ENCODE measurements around the gene PHF11. TPM values are rescaled to one million over a fixed set of nuclear protein-coding genes. Genes with fewer than 3 reads are reported as not detected.
A peak's percentile ranks its signal among the peaks of the same experiment; 100 is the strongest.

PHF11 gene
- total and polyA plus RNA-seq, 5 donors from 2014 or later, result 101 to 134 (median 119) TPM

DNA sequence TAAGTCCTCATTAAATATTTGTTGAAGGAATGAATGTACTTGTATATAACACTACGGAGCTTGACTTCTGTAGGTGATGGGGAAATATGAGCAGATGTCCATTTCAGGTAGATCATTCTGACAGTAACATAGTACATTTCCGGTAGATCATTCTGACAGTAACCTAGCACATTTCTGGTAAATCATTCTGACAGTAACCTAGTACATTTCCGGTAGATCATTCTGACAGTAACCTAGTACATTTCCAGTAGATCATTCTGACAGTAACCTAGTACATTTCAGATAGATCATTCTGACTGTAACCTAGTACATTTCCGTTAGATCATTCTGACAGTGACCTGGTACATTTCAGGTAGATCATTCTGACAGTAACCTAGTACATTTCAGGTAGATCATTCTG lies 2.5 kb downstream of the PHF11 start:
- peaks cover 18% of the 10 kb centered on the region for H3K36me3 Mint-ChIP-seq
- peak overlapping the region; percentile 13 to 99 (median 92) for H3K4me3 Mint-ChIP-seq
- peaks cover 27 to 66% (median 55%) of the 10 kb centered on the region in 4 donors for H3K4me1 Mint-ChIP-seq
- no peak for ATAC-seq (ENCODE audit: low read depth in 2 of 2)
- no peaks in the 10 kb centered on the region for H3K9me3 Mint-ChIP-seq
- Histone ChIP-seq H3K4me3 (ENCODE audit: low read depth, low read length) (peak overlapping the region; percentile 73), H3K36me3 (ENCODE audit: control insufficient read depth, insufficient read depth, low read length) (peaks cover 7% of the 10 kb centered on the region), H3K4me1 (ENCODE audit: control insufficient read depth, insufficient read depth, low read length, poor library complexity, severe bottlenecking) (peaks cover 47% of the 10 kb centered on the region), H3K27ac (ENCODE audit: insufficient read depth, low read length, poor library complexity, severe bottlenecking) (peak overlapping the region; percentile 91), H3K9me3 (ENCODE audit: control insufficient read depth in 2 of 2, low read length in 2 of 2) (no peaks in the 10 kb centered on the region), H3K27me3 (ENCODE audit: control insufficient read depth, insufficient read depth, low read length) (no peaks in the 10 kb centered on the region)
- peak in 2 of 3 donors; percentile 25 to 54 for DNase-seq
- no peaks in the 10 kb centered on the region for H3K27me3 Mint-ChIP-seq
- H3K27ac Mint-ChIP-seq, result peak overlapping the region; percentile 90 to 99 (median 98)

DNA sequence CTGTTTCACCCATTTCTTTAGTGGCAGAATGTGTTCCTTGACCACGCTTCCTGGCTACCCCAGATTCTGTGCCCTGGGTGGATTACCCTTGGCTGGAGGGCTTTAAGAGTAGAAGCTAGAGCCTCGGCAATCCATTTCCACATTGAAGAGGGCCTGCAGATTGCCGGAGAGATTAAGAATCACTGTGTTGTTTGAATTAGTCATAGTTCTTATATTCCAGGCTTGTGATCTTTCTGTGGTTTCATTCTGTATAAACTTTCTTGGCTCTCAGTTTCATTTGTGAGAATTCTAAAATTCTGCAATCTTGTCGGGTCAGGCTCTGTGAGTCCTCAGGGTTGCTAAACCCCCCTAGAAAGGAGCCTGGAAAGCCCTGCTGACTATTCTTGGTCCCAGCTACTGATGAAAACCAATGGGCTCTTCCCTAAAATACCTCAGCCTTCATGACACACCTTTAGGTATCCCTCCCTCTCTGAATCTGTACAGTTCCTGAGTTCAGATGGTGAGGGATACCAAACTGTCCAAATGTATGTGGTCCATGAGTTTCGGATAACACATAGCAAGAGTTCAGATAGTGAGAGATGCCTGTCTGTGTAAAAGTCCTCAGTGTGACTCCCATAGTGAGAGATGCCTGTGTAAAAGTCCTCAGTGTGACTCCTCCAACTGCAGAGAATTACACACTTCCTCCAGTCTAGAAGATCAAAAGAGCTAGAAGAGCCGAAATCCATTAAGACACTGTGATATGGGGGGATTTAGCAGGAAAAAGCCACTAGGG lies 4.3 kb downstream of the PHF11 start:
- H3K27ac ChIP-seq (ENCODE audit: insufficient read depth, low read length, poor library complexity, severe bottlenecking), result peak overlapping the region; percentile 44

DNA sequence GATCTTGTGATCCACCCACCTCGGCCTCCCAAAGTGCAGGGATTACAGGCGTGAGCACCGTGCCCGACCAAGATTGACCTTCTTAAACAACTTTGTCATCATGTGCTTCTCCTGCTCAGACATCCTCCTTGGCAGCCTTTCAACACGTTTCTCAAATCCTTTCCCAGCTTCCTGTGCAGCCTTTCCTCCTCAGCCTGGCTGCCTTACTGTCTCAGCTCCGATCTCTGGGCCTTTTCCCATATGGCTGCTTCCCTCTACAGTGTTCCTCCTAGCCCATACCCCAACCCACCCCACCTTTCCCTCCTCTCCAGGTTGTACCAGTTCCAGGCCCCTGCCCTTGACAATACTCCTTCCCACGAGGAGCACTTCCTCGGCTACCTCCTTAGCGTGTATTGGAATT lies 7.2 kb downstream of the PHF11 start:
- Histone ChIP-seq H3K36me3 (ENCODE audit: control insufficient read depth, insufficient read depth, low read length) (peaks cover 31% of the 10 kb centered on the region), H3K27me3 (ENCODE audit: control insufficient read depth, insufficient read depth, low read length) (no peaks in the 10 kb centered on the region), H3K27ac (ENCODE audit: insufficient read depth, low read length, poor library complexity, severe bottlenecking) (no peak overlapping the region), H3K9me3 (ENCODE audit: control insufficient read depth in 2 of 2, low read length in 2 of 2) (no peaks in the 10 kb centered on the region), H3K4me3 (ENCODE audit: low read depth, low read length) (no peak overlapping the region), H3K4me1 (ENCODE audit: control insufficient read depth, insufficient read depth, low read length, poor library complexity, severe bottlenecking) (peaks cover 16% of the 10 kb centered on the region)
- H3K9me3 Mint-ChIP-seq, result peaks cover 0 to 1% (median 0%) of the 10 kb centered on the region in 7 donors
- peaks cover 24 to 60% (median 49%) of the 10 kb centered on the region in 4 donors for H3K4me1 Mint-ChIP-seq
- no peak for DNase-seq
- ATAC-seq (ENCODE audit: low read depth in 2 of 2), result no peak
- H3K27me3 Mint-ChIP-seq, result no peaks in the 10 kb centered on the region
- H3K27ac Mint-ChIP-seq, result no peak overlapping the region
- H3K36me3 Mint-ChIP-seq, result peaks cover 20% of the 10 kb centered on the region
- no peak overlapping the region for H3K4me3 Mint-ChIP-seq

More for the DNA sequence above, 4.3 kb downstream of the PHF11 start:
- H3K27me3 ChIP-seq (ENCODE audit: control insufficient read depth, insufficient read depth, low read length), result no peaks in the 10 kb centered on the region
- H3K4me1 Mint-ChIP-seq, result peaks cover 15 to 67% (median 53%) of the 10 kb centered on the region in 4 donors
- H3K36me3 ChIP-seq (ENCODE audit: control insufficient read depth, insufficient read depth, low read length), result peaks cover 15% of the 10 kb centered on the region
- H3K27ac Mint-ChIP-seq, result peak overlapping the region; percentile 75 to 90 (median 81)
- H3K36me3 Mint-ChIP-seq, result peaks cover 23% of the 10 kb centered on the region
- H3K4me3 ChIP-seq (ENCODE audit: low read depth, low read length), result peak overlapping the region; percentile 73
- H3K9me3 Mint-ChIP-seq, result no peaks in the 10 kb centered on the region
- no peaks in the 10 kb centered on the region for H3K27me3 Mint-ChIP-seq
- DNase-seq (peak in 1 of 3 donors; percentile 17), ATAC-seq (ENCODE audit: low read depth in 2 of 2) (no peak)
- peaks cover 40% of the 10 kb centered on the region for H3K4me1 ChIP-seq (ENCODE audit: control insufficient read depth, insufficient read depth, low read length, poor library complexity, severe bottlenecking)
- no peaks in the 10 kb centered on the region for H3K9me3 ChIP-seq (ENCODE audit: control insufficient read depth in 2 of 2, low read length in 2 of 2)
- peak overlapping the region in 2 of 4 donors; percentile 39 to 41 for H3K4me3 Mint-ChIP-seq

DNA sequence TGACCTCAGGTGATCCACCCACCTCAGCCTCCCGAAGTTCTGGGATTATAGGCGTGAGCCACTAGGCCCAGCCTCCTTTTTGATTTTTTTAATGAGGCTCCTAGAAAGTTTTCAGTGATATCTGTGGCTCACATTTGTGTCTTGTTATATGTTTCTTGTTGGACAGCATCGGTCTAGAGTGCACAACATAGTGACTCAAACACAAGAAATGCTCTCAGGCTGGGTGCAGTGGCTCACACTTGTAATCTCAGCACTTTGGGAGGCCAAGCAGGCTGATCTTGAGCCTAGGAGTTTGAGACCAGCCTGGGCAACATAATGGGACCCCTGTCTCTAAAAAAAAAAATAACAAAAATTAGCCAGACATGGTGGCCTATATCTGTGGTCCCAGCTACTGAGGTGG lies 8.2 kb downstream of the PHF11 start:
- DNase-seq (no peak), ATAC-seq (ENCODE audit: low read depth in 2 of 2) (no peak)
- Histone ChIP-seq H3K4me3 (ENCODE audit: low read depth, low read length) (no peak overlapping the region), H3K9me3 (ENCODE audit: control insufficient read depth in 2 of 2, low read length in 2 of 2) (no peaks in the 10 kb centered on the region), H3K27ac (ENCODE audit: insufficient read depth, low read length, poor library complexity, severe bottlenecking) (no peak overlapping the region), H3K27me3 (ENCODE audit: control insufficient read depth, insufficient read depth, low read length) (no peaks in the 10 kb centered on the region), H3K4me1 (ENCODE audit: control insufficient read depth, insufficient read depth, low read length, poor library complexity, severe bottlenecking) (peaks cover 6% of the 10 kb centered on the region), H3K36me3 (ENCODE audit: control insufficient read depth, insufficient read depth, low read length) (peaks cover 38% of the 10 kb centered on the region)
- H3K27me3 Mint-ChIP-seq, result no peaks in the 10 kb centered on the region
- peaks cover 0 to 1% (median 0%) of the 10 kb centered on the region in 7 donors for H3K9me3 Mint-ChIP-seq
- peaks cover 18 to 50% (median 39%) of the 10 kb centered on the region in 4 donors for H3K4me1 Mint-ChIP-seq
- H3K36me3 Mint-ChIP-seq, result peaks cover 19% of the 10 kb centered on the region
- H3K27ac Mint-ChIP-seq, result no peak overlapping the region
- H3K4me3 Mint-ChIP-seq, result no peak overlapping the region

DNA sequence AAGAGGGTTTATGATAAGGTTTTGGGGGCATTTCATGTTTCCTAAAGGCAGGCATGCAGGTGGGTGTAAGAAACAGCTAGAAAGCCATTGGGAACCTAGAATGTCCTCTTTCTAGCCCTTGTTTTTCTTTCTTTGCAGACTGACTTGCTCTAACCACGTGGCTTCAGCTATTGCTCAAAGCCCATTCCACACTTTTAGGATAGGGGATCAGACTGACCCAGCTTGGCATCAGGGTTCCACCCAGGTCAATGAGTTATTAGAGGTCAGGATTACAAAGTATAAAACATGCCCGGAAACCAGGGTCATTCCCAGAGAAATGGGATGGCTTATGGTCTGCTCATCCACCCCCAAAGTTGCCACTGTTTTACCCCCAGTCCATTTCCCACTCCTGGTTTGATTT lies 16.8 kb downstream of the PHF11 start:
- peaks cover 31% of the 10 kb centered on the region for H3K36me3 Mint-ChIP-seq
- H3K4me3 Mint-ChIP-seq, result no peak overlapping the region
- no peaks in the 10 kb centered on the region for H3K9me3 Mint-ChIP-seq
- no peak overlapping the region for H3K4me3 ChIP-seq (ENCODE audit: low read depth, low read length)
- peaks cover 76% of the 10 kb centered on the region for H3K36me3 ChIP-seq (ENCODE audit: control insufficient read depth, insufficient read depth, low read length)
- no peaks in the 10 kb centered on the region for H3K27me3 ChIP-seq (ENCODE audit: control insufficient read depth, insufficient read depth, low read length)
- no peak for DNase-seq
- H3K4me1 ChIP-seq (ENCODE audit: control insufficient read depth, insufficient read depth, low read length, poor library complexity, severe bottlenecking), result no peaks in the 10 kb centered on the region
- no peaks in the 10 kb centered on the region for H3K9me3 ChIP-seq (ENCODE audit: control insufficient read depth in 2 of 2, low read length in 2 of 2)
- no peak overlapping the region for H3K27ac ChIP-seq (ENCODE audit: insufficient read depth, low read length, poor library complexity, severe bottlenecking)
- H3K4me1 Mint-ChIP-seq, result peaks cover 20 to 42% (median 32%) of the 10 kb centered on the region in 4 donors
- H3K27ac Mint-ChIP-seq, result peak overlapping the region; percentile 6 to 84 (median 52)
- no peaks in the 10 kb centered on the region for H3K27me3 Mint-ChIP-seq
- no peak for ATAC-seq (ENCODE audit: low read depth in 2 of 2)

DNA sequence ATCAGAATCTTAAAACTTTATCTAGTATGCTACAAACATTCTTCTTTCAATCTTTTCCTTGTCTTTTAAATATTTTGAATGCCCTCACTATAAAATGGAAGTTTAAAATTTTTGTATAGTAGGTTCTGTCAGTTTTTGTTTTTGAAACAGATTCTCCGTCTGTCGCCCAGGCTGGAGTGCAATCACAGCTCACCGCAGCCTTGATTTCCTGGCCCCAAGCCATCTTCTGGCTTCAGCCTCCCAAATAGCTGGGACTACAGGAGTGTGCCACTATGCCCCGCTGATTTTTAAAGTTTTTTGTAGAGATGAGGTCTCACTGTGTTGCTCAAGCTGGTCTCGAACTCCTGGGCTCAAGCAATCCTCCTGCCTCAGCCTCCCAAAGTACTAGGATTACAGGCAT lies 20.7 kb downstream of the PHF11 start:
- H3K36me3 ChIP-seq (ENCODE audit: control insufficient read depth, insufficient read depth, low read length), result peaks cover 83% of the 10 kb centered on the region
- H3K27ac ChIP-seq (ENCODE audit: insufficient read depth, low read length, poor library complexity, severe bottlenecking), result no peak overlapping the region
- Mint-ChIP-seq H3K4me1 (peaks cover 15 to 33% (median 20%) of the 10 kb centered on the region in 4 donors), H3K4me3 (no peak overlapping the region), H3K27ac (peak overlapping the region in 1 of 3 donors; percentile 13), H3K36me3 (peaks cover 45% of the 10 kb centered on the region), H3K9me3 (no peaks in the 10 kb centered on the region), H3K27me3 (no peaks in the 10 kb centered on the region)
- DNase-seq (no peak), ATAC-seq (ENCODE audit: low read depth in 2 of 2) (no peak)
- H3K4me3 ChIP-seq (ENCODE audit: low read depth, low read length), result no peak overlapping the region
- no peaks in the 10 kb centered on the region for H3K27me3 ChIP-seq (ENCODE audit: control insufficient read depth, insufficient read depth, low read length)
- no peaks in the 10 kb centered on the region for H3K4me1 ChIP-seq (ENCODE audit: control insufficient read depth, insufficient read depth, low read length, poor library complexity, severe bottlenecking)
- H3K9me3 ChIP-seq (ENCODE audit: control insufficient read depth in 2 of 2, low read length in 2 of 2), result no peaks in the 10 kb centered on the region

DNA sequence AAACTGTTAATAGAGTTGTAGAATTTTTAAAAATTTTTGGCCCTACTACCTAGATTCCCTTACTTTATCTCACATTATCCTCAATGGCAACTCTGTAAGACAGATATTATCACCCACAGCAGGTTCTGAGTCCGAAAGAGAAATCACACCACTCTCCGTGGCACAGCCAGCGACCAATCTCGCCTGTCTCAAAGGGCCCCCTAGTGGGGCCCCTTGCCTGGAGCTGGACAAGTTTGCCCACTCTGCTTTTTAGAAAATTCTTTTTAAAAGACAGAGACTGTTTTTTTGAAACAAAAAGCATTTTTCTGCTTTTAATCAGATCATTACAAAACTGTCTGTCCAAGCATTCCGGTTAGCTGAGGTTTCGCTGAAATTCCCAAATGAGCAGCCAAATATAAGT lies 21.7 kb downstream of the PHF11 start:
- Histone ChIP-seq H3K36me3 (ENCODE audit: control insufficient read depth, insufficient read depth, low read length) (peaks cover 89% of the 10 kb centered on the region), H3K27ac (ENCODE audit: insufficient read depth, low read length, poor library complexity, severe bottlenecking) (no peak overlapping the region), H3K4me1 (ENCODE audit: control insufficient read depth, insufficient read depth, low read length, poor library complexity, severe bottlenecking) (no peaks in the 10 kb centered on the region), H3K27me3 (ENCODE audit: control insufficient read depth, insufficient read depth, low read length) (no peaks in the 10 kb centered on the region), H3K9me3 (ENCODE audit: control insufficient read depth in 2 of 2, low read length in 2 of 2) (no peaks in the 10 kb centered on the region), H3K4me3 (ENCODE audit: low read depth, low read length) (no peak overlapping the region)
- Mint-ChIP-seq H3K27ac (peak overlapping the region in 1 of 3 donors; percentile 13), H3K4me3 (no peak overlapping the region), H3K36me3 (peaks cover 50% of the 10 kb centered on the region), H3K27me3 (no peaks in the 10 kb centered on the region), H3K4me1 (peaks cover 10 to 23% (median 16%) of the 10 kb centered on the region in 4 donors), H3K9me3 (no peaks in the 10 kb centered on the region)
- DNase-seq, result no peak
- ATAC-seq (ENCODE audit: low read depth in 2 of 2), result no peak

DNA sequence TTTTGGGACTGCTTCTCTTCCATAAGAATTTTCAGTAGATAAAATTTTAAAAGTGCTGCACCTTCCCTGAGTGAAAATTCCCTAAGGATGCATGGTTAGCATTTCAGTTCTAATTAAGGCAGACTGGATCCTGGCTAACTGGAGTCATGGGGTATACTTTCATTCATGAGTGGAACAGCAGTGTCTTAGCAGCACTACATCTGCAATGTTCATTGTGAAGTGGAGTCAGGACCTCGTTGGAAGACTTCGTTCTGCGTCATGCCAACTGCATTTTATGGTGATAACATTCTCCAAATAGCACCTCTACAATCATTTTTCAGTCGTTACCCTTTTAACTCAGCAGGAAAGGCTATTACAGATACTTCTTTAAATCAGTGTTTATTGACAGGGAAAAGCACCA lies 25.5 kb downstream of the PHF11 start:
- Histone ChIP-seq H3K27me3 (ENCODE audit: control insufficient read depth, insufficient read depth, low read length) (no peaks in the 10 kb centered on the region), H3K9me3 (ENCODE audit: control insufficient read depth in 2 of 2, low read length in 2 of 2) (no peaks in the 10 kb centered on the region), H3K36me3 (ENCODE audit: control insufficient read depth, insufficient read depth, low read length) (peaks cover 71% of the 10 kb centered on the region), H3K27ac (ENCODE audit: insufficient read depth, low read length, poor library complexity, severe bottlenecking) (no peak overlapping the region), H3K4me1 (ENCODE audit: control insufficient read depth, insufficient read depth, low read length, poor library complexity, severe bottlenecking) (peaks cover 4% of the 10 kb centered on the region), H3K4me3 (ENCODE audit: low read depth, low read length) (no peak overlapping the region)
- DNase-seq, result no peak
- ATAC-seq (ENCODE audit: low read depth in 2 of 2), result no peak
- Mint-ChIP-seq H3K27me3 (no peaks in the 10 kb centered on the region), H3K4me3 (no peak overlapping the region), H3K36me3 (peaks cover 42% of the 10 kb centered on the region), H3K4me1 (peaks cover 6 to 17% (median 10%) of the 10 kb centered on the region in 4 donors), H3K27ac (peak overlapping the region in 1 of 3 donors; percentile 67), H3K9me3 (no peaks in the 10 kb centered on the region)

Data from CD4-positive, CD25-positive, alpha-beta regulatory T cell (primary cell).